ENCODE measurements around the gene CD276.

CD276 gene

DNA sequence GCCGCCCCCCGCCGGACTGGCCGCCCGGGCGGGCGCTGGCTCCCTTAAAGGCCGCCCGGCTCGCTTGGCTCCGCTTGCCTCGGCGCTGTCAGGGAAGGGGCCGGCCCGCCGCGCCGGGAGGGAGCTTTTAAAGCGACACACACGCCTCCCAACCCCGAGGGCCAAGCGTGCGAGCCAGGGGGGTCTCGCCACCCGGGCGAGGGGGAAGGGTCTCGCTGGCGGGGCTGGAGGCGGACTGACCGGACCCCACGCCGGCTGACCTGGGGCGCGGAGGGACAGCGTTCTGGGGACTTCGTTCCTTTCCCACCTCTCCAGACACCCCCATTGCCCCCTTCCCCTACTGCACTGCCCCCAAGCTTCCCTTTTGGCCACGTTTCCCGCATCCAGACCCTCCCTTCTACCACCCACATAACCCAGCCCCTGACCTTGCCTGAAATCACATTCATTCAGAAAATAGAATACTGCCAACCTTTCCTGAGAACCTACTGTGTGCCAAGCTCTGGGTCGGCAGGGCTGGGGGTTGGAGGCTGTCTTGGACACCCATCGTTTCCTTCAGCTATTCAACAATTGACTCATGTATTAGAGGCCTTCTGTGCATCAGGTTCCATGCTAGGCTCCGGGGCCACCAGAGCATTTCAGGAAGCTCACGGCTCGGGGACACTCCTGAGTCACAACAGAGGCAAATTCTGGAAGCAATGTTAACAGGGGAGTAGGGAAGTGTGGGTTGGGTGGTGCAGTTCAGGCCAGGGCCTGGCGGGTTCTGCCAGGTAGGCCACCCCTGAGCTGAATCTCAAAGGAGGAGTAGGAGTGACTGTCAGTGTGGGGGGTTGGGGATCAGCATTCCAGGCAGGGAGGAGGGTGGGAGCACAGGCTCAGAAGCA, 69.3 kb downstream of the CD276 start, which contains the start of gene INSYN1:
INSYN1 (minus strand) TSS at position 102 of the 881 bp plus-strand sequence. CDS start 2,221 bp downstream, outside the sequence.
- TF ChIP-seq, protein P1, sequence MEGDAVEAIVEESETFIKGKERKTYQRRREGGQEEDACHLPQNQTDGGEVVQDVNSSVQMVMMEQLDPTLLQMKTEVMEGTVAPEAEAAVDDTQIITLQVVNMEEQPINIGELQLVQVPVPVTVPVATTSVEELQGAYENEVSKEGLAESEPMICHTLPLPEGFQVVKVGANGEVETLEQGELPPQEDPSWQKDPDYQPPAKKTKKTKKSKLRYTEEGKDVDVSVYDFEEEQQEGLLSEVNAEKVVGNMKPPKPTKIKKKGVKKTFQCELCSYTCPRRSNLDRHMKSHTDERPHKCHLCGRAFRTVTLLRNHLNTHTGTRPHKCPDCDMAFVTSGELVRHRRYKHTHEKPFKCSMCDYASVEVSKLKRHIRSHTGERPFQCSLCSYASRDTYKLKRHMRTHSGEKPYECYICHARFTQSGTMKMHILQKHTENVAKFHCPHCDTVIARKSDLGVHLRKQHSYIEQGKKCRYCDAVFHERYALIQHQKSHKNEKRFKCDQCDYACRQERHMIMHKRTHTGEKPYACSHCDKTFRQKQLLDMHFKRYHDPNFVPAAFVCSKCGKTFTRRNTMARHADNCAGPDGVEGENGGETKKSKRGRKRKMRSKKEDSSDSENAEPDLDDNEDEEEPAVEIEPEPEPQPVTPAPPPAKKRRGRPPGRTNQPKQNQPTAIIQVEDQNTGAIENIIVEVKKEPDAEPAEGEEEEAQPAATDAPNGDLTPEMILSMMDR (IDR thresholded peaks at IDR 0.05; ENCODE audit: low read depth, low read length), result no peak
- H3K4me3 ChIP-seq (ENCODE audit: low read depth, low read length), result 0 out of 2 replicates have a peak within 1 kb of the TSS, but pooled peaks have one; percentile 8

DNA sequence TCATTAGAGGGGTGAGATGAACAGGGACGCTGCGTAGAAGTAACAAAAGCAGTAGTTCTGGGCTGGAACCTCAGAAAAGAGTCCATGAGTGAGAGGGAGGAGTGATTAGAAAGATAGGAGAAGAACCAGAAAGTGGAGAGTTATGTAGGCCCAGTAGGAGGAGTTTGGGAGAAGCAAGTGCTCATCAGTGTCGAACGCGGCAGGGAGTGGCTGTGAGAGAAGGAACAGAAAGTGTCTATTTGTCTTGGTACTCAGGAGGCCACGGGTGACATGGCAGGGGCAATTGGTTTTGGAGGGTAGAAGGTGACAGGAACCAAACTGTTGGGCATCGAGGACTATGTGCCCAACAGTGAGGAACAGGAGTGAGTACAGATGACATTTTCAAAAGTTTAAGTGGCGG, 70.3 kb downstream of the CD276 start:
- no peak overlapping the region for H3K4me3 ChIP-seq (ENCODE audit: low read depth, low read length)
- TF ChIP-seq, protein P1 (IDR thresholded peaks at IDR 0.05; ENCODE audit: low read depth, low read length), result no peak

DNA sequence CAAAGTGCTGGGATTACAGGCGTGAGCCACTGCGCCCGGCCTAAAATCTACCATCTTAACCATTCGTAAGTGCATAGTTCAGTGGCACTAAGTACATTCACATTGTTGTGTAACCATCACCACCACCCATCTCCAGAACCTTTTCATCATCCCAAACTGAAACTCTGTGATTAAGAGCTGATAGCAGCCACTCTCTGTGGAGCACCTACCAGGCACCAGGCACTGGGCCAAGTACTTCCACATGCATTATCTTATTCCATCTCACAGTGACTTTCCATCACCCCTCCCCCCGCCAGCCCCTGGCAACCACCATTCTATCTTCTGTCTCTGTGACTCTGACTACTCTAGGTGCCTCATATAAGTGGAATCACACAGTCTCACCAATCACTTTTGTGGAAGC, 71.3 kb downstream of the CD276 start:
- TF ChIP-seq, protein P1 (IDR thresholded peaks at IDR 0.05; ENCODE audit: low read depth, low read length), result no peak
- H3K4me3 ChIP-seq (ENCODE audit: low read depth, low read length), result no peak overlapping the region

DNA sequence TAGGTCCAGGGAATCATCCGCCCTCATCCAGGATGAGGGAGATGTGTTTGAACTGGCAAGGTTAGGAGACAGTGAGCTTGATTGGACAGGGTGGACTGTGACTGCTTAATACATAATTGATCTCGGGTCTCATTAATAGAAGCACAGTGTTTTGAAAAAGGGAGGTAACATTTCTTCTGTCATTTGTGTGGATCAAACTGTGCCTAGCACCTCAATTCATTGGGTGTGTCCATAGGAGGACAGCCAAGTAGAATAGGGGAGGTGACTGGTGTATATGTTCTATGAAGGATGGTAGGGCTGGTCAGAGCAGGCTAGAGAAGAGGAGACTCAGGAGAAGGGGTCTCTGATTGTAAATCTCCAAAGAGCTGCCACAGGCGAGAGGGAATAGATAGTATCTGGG, 71.8 kb downstream of the CD276 start:
- TF ChIP-seq, protein P1 (IDR thresholded peaks at IDR 0.05; ENCODE audit: low read depth, low read length), result no peak
- no peak overlapping the region for H3K4me3 ChIP-seq (ENCODE audit: low read depth, low read length)

DNA sequence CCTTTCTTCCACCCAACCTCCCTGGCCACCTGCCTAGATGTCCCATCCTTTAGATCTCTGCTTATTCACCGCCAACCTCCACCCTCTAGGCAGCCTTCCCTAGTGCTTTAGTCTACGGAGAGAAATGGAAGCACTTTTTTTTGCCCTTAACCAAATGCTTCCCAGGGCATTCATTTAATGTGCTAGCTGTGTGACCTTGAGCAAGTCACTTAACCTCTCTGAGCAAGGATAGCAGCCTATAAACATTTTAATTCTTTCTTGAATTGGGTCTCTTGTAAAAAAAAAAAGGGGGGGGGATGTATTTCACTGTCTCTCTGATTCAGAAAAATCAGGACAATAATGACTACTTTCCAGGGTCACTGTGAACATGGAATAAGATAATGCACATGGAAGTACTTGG, 72.2 kb downstream of the CD276 start:
- TF ChIP-seq, protein P1 (IDR thresholded peaks at IDR 0.05; ENCODE audit: low read depth, low read length), result no peak
- no peak overlapping the region for H3K4me3 ChIP-seq (ENCODE audit: low read depth, low read length)

DNA sequence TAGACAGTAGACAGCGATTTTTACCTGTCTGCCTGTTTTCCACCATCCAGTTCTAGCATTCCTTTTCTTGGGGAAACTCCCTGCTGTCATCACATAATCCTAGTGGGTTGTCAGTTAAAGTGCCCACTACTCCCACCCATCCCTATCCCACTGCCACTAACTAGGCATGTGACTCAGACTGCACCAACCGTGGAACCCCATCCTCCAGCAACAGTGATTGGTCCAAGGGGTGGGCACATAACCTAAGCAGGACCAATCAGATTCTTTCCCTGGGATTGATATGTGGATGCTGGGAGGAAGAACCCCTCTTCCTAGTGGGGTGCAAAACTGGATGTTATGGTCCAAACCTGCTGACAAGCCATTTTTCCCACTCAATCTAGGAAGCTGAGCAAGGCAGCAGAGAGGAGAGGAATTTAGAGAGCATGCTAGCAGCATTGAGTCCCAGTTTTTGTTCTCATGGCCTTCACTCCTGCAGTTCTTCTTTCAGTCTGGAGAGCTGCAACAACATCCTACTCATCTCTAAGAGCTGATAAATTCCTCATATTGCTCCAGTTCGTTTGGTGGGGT, 72.8 kb downstream of the CD276 start:
- TF ChIP-seq, protein P1 (IDR thresholded peaks at IDR 0.05; ENCODE audit: low read depth, low read length), result no peak
- no peak overlapping the region for H3K4me3 ChIP-seq (ENCODE audit: low read depth, low read length)

DNA sequence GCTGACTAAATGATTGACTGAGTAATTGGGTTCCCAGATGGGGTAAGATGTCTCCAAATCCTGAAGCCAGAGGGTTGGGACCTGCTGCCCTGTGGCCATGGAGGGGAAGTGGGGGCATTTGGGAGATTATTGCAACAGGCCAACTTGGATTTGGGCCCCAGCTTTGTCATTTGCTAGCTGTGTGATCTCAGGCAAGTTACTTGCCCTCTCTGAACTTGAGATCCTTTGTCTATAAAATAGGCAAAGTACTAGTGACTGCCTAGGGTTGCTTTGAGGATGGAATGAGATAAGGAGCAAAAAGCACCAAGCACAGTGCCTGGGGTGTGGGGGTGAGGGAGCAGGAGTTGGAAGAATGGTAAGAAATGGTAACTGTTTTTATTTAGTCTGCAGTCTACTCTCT, 73.4 kb downstream of the CD276 start:
- H3K4me3 ChIP-seq (ENCODE audit: low read depth, low read length), result no peak overlapping the region
- TF ChIP-seq, protein P1 (IDR thresholded peaks at IDR 0.05; ENCODE audit: low read depth, low read length), result no peak

Measured in WI38 (cell line).